Esophagus muscularis mucosa (tissue), 4 donors: ENCODE measurements around the gene SPINK4. TPM values are rescaled to one million over a fixed set of nuclear protein-coding genes. Genes with fewer than 3 reads are reported as not detected.

Experiments used
- DNase-seq: peaks from one replicate; pipeline ENCODE4 v3.0.0-alpha.2; 2017; ENCODE audit errors: extremely low spot score
- H3K27ac ChIP-seq, 4 donors: fragments of 200-600 bp; sonication (generic); replicated peaks in 1 of 4; 1 replicate in 3 of 4; 2 replicates in 1 of 4; pipeline ENCODE4 v1.5.1; 2016 to 2019; ENCODE audit warnings: mild to moderate bottlenecking in 1 of 4
- H3K27me3 ChIP-seq, 4 donors: fragments of 200-600 bp; sonication (generic); one replicate each; pipeline versions ENCODE4 v1.5.1 to v1.6.0; 2016 to 2019
- H3K36me3 ChIP-seq, 4 donors: fragments of 200-600 bp; sonication (generic); one replicate each; pipeline ENCODE4 v1.5.1; 2016 to 2019
- H3K4me1 ChIP-seq, 4 donors: fragments of 200-600 bp; sonication (generic); one replicate each; pipeline ENCODE4 v1.5.1; 2016 to 2019
- H3K4me3 ChIP-seq, 4 donors: fragments of 200-600 bp; sonication (generic); 1 replicate in 2 of 4; 2 replicates in 2 of 4; pipeline ENCODE4 v1.5.1; 2016 to 2019; ENCODE audit warnings: mild to moderate bottlenecking in 4 of 4, moderate library complexity in 1 of 4
- H3K9me3 ChIP-seq, 4 donors: fragments of 200-600 bp; sonication (generic); 1 replicate in 3 of 4; 2 replicates in 1 of 4; pipeline ENCODE4 v1.5.1; 2016 to 2019
- EP300 ChIP-seq: sonication (generic); formaldehyde crosslinking; IDR thresholded peaks from one replicate; pipeline ENCODE4 v1.6.1; 2017; ENCODE audit warnings: antibody characterized with exemption
- POLR2A ChIP-seq: fragments of 450-650 bp; IDR thresholded peaks from one replicate; pipeline ENCODE4 v1.6.1; 2017; ENCODE audit warnings: antibody characterized with exemption, moderate library complexity, mild to moderate bottlenecking, low read depth
- POLR2AphosphoS5 ChIP-seq, 2 donors: sonication (generic); formaldehyde crosslinking; IDR thresholded peaks; one replicate each; pipeline ENCODE4 v1.6.1; 2017; ENCODE audit warnings: antibody characterized with exemption in 2 of 2
- WGBS: methylation state at CpG from one replicate; pipeline ENCODE4 v1.1.5; 2018; 5-methylcytosine and 5-hydroxymethylcytosine counted together
- intact Hi-C: fragments of 100-400 bp; cut with DNase I; formaldehyde crosslinking; loops from one replicate; pipeline ENCODE4 v1.15.1; 2023
- total RNA-seq, 4 donors: library from RNA; depleted of rRNA; stranded (reverse); fragments of >200 nt; gene quantifications; one replicate each; pipeline versions ENCODE4 v1.1.0 to v1.2.1, GENCODE V29; 2016
- TF ChIP-seq, protein P1 (sequence below), 3 experiments: fragments of 200-600 bp in 2 of 3; fragments of 450-650 bp in 1 of 3; sonication (generic) in 2 of 3; IDR thresholded peaks; one replicate each; pipeline ENCODE4 v1.5.1; 2017 to 2019; ENCODE audit warnings: antibody characterized with exemption in 3 of 3, mild to moderate bottlenecking in 2 of 3, moderate library complexity in 1 of 3

SPINK4 gene
- total RNA-seq, 4 donors from 2014 or later, result not detected

DNA sequence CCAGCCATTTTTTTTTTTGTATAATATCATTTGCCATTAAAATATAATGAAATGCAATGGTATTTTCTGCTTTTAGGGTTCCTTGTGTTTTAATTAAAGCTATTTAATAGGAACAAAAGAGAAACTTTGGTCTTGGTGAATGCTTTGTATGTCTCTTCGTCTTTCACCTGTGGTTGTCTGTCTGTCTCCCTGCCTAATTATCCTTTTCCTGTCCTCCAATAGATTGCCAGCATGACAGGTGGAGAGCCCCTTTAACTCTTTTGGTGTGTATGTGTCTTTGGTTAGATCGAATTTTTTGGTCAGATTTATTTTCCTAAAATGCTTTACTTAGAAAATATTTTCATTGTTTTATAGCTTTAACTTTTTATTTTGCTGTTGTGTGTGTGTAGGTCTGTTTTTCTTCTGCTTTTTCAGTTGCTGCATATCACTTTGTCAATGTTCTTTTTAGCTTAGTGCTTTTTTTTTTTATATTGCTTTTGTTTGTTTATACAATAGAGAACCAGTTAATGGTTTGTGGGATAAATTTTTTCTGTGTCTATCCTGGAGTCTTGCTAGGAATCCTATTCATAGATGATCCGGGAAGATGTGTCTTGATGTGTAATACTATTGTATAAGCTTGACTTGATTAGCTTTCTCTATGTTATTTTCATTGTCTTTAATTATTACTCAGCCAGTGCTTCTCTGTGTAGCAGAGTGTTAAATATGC is 33.5 kb downstream of the SPINK4 start:
- no peak for DNase-seq
- peaks cover 56 to 100% (median 93%) of the 10 kb centered on the region in 4 donors for H3K36me3 ChIP-seq
- intact Hi-C loops, result no loop called here
- H3K4me1 ChIP-seq, result no peaks in the 10 kb centered on the region
- H3K27ac ChIP-seq, result no peak overlapping the region
- no peak overlapping the region for H3K4me3 ChIP-seq
- no peak for TF ChIP-seq POLR2AphosphoS5 (IDR thresholded peaks at IDR 0.05)
- no peak for TF ChIP-seq EP300
- no peak for TF ChIP-seq POLR2A
- TF ChIP-seq, protein P1, sequence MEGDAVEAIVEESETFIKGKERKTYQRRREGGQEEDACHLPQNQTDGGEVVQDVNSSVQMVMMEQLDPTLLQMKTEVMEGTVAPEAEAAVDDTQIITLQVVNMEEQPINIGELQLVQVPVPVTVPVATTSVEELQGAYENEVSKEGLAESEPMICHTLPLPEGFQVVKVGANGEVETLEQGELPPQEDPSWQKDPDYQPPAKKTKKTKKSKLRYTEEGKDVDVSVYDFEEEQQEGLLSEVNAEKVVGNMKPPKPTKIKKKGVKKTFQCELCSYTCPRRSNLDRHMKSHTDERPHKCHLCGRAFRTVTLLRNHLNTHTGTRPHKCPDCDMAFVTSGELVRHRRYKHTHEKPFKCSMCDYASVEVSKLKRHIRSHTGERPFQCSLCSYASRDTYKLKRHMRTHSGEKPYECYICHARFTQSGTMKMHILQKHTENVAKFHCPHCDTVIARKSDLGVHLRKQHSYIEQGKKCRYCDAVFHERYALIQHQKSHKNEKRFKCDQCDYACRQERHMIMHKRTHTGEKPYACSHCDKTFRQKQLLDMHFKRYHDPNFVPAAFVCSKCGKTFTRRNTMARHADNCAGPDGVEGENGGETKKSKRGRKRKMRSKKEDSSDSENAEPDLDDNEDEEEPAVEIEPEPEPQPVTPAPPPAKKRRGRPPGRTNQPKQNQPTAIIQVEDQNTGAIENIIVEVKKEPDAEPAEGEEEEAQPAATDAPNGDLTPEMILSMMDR (IDR thresholded peaks at IDR 0.05), result no peak
- 84% methylated on average over 3 of the region's 3 CpGs for WGBS
- H3K9me3 ChIP-seq, result no peaks in the 10 kb centered on the region
- no peaks in the 10 kb centered on the region for H3K27me3 ChIP-seq

DNA sequence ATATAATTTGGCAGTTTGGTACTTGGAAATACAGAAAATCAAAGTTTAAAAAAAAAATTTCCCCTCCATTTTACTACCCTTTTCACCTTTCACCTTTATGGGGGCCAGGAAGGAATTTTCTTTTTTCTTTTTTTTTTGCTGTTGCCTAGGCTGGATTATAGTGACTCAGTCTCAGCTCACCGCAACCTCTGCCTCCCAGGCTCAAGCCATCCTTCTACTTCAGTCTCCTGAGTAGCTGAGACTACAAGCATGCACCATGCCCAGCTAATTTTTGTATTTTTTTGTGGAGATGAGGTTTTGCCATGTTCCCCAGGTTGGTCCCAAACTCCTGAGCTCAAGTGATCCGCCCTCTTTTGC is 34.0 kb downstream of the SPINK4 start:
- no peak for TF ChIP-seq POLR2AphosphoS5 (IDR thresholded peaks at IDR 0.05)
- TF ChIP-seq, protein P1 (IDR thresholded peaks at IDR 0.05), result no peak
- TF ChIP-seq POLR2A, result no peak
- no peak for TF ChIP-seq EP300
- no peaks in the 10 kb centered on the region for H3K4me1 ChIP-seq
- no peak for DNase-seq
- H3K4me3 ChIP-seq, result no peak overlapping the region
- H3K27ac ChIP-seq, result no peak overlapping the region
- no peaks in the 10 kb centered on the region for H3K9me3 ChIP-seq
- intact Hi-C loops, result no loop called here
- whole genome bisulfite sequencing, result 100% methylated on average over 2 of the region's 2 CpGs
- H3K36me3 ChIP-seq, result peaks cover 62 to 100% (median 93%) of the 10 kb centered on the region in 4 donors
- H3K27me3 ChIP-seq, result no peaks in the 10 kb centered on the region

DNA sequence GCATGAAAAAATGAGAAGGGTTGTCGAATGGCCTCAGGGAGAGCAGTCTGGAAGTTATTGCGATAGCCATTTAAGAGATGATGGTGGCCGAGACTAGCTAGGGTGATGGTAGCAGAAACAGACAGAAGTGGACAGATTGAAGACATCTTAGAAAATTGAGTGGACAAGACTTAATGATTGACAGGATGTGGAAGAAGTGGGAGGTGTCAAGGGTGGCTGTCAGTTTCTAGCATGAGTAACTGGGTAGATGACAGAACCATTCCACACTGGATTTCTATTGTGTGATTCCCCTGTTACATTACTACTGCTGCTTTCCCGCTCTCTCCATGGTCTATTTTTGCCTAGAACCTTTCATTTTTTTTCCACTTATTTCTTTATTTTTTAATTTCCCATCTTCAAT is 37.5 kb downstream of the SPINK4 start:
- intact Hi-C loops, result no loop called here
- H3K27ac ChIP-seq, result no peak overlapping the region
- WGBS, result 95% methylated on average over 4 of the region's 4 CpGs
- no peak for TF ChIP-seq EP300
- TF ChIP-seq, protein P1 (IDR thresholded peaks at IDR 0.05), result no peak
- TF ChIP-seq POLR2AphosphoS5 (IDR thresholded peaks at IDR 0.05), result no peak
- TF ChIP-seq POLR2A, result no peak
- peaks cover 77 to 100% (median 93%) of the 10 kb centered on the region in 4 donors for H3K36me3 ChIP-seq
- H3K9me3 ChIP-seq, result no peaks in the 10 kb centered on the region
- H3K27me3 ChIP-seq, result no peaks in the 10 kb centered on the region
- DNase-seq, result no peak
- H3K4me3 ChIP-seq, result no peak overlapping the region
- H3K4me1 ChIP-seq, result no peaks in the 10 kb centered on the region

DNA sequence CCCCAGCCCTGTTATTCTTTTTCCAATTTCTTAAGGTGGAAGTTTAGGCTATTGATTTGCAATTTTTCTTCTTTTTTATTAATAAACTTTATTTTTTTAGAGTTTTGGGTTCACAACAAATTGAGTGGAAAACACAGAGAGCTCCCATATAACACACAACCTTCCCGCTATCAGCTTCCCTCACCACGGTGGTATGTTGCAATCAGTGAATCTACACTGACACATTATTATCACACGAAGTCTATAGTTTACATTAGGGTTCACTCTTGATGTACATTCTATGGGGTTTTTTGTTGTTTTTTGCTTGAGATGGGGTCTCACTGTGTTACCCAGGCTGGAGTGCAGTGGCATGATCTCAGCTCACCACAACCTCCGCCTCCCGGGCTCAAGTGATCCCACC is 45.5 kb downstream of the SPINK4 start:
- WGBS, result 90% methylated on average over 5 of the region's 5 CpGs
- peaks cover 18 to 49% (median 37%) of the 10 kb centered on the region in 4 donors for H3K36me3 ChIP-seq
- DNase-seq, result no peak
- no peak overlapping the region for H3K27ac ChIP-seq
- TF ChIP-seq POLR2A (no peak), EP300 (no peak), POLR2AphosphoS5 (IDR thresholded peaks at IDR 0.05) (no peak)
- TF ChIP-seq, protein P1 (IDR thresholded peaks at IDR 0.05), result no peak
- H3K4me3 ChIP-seq, result no peak overlapping the region
- intact Hi-C loops, result loop anchor here (5.0 to 10.0 kb wide), 2 partner anchors 132 to 189 kb away; partner anchors contain the start of gene NOL6
- H3K9me3 ChIP-seq, result no peaks in the 10 kb centered on the region
- no peaks in the 10 kb centered on the region for H3K27me3 ChIP-seq
- H3K4me1 ChIP-seq, result peaks cover 16 to 23% (median 18%) of the 10 kb centered on the region in 4 donors
